Right renal cortex interstitium (tissue), 3 donors: Measurements from ENCODE around the gene ATP11B. TPM values are rescaled to one million over a fixed set of nuclear protein-coding genes. Genes with fewer than 3 reads are reported as not detected.

ENCODE experiments used
- DNase-seq, 3 donors: peaks; one replicate each; pipeline ENCODE4 v3.0.0-alpha.2; 2013; ENCODE audit warnings: low read depth in 3 of 3, low spot score in 2 of 3
- polyA plus RNA-seq, 3 donors: library from polyadenylated mRNA; unstranded; fragments of 120-200 nt; gene quantifications; one replicate each; pipeline ENCODE4 v1.2.1, GENCODE V29; 2013; ENCODE audit not compliant: insufficient read length in 3 of 3

The ATP11B gene
- 10 to 100 TPM; 59.3 to 59.8 (median 59.6) TPM for polyA plus RNA-seq

DNA sequence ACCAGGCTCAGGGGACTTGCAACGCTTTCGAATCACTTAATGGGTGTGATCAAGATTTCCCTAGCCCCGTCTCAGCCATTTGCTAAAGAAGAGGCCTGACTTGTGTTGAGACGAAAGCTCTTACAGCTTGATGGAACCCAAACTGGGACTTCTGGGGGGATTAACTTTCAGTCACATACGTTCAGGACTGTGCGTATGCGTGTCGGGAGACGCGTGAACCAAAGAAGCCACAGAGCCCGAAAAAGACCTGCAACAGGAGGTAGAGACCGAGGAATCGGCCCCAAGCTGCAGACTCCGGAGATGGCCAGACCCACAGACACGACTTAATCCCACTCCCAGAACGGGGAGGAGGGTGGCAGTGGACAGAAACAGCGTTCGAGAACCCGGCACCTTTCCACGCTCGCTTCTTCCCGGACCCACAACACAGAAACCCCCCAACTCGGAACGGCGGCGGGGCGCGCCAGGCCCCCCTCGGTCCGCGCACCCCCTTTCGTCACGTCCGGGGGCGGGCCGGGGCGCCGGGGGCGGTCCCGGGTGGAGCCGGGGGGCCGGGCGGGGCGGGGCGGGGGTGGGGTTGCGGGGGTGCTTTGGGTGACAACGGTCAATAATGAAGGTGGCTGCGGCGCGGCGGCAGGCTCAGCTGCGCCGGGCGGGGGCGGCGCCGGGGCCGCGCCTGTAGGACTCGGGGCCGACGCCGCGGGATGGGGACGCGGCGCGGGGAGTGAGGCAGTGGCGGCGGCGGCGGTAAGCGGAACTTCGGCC, at the start of gene ATP11B:
Gene ATP11B, plus strand, starts transcription at position 604 of the 762 bp plus-strand sequence. CDS start 256 bp downstream, outside the sequence.
- peak; percentile 65 to 84 (median 65) for DNase-seq

DNA sequence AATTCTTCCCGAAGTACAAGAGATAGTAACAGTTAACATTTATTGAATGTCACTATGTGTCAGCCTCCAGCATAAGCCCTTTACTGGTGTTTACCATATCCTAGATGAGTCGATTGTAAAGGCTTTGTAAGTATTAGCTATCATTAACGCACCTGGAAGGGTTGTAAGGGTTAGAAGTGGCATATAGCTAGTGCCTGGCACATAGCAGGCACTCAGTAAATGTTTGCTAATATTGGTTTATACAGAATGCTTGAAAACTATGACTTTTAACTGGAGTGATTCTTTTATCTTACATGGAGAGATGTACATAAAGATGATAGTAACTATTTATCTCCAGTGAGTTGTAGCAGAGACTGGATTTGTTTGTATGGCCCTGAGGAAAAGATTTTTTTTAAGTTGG, 46.3 kb upstream of the ATP11B start:
- no peak for DNase-seq

DNA sequence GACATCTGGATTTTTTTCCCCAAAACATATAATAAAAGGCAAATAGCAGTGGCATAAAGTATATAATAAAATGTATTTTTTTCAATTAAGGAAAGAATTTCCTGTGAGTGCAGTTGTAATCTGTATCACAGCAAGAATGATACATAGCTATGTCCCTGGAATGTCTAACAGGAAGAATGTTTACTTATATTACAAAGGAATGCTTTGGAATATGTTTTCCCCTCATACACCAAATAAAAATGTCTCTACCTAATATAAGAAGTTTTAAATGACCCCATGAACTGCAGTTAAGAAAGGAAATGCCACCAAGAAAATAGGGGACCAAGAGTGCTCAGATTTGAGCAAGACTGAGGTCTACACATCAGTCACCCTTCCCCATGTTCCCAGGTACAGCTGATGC, 38.0 kb upstream of the ATP11B start:
- no peak for DNase-seq

DNA sequence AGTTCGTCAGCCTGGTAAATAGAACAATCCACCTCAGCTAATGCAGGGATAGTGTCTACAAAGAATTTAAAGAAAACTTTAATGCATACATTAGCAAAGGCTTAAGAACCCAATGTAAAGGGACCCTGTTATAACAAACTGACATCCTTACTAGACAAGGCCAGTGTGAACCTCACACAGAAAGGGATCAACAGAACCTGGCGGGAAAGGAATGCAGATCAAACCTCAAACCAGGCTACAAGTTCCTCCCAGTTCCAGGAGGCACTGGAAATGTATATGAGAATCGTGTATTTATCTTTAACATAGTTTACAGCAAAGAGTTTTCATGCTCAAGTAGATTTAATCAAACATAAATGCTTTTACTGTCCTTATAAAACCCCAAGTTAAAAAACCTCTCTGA, 37.6 kb upstream of the ATP11B start:
- DNase-seq = no peak

DNA sequence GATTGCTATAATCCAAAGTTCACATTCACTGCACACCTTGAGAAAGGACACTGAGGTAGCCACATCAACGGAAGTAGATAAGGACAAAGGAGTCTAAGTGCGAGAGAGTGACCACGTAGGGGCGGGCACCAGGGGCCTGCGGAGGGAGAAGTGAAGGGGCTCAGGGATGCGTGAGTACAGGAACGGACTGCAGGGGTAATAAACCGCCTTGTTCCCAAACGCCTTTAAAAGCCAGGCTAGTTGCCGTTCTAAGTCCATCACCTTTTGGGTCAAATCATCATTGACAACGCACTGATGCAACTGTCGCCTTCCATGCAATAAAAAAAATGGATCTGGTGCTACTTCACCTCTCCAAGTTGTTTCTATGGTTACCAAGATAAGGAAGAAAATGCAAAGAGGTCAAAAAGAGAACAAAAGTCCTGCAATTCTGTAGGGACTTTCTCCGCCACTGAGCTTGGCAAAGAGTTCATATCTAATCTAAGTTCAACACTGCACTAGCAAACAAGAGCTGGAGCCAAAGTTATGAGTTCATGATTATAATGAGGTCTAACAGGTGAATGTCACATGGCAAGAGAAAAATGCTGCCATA, 32.6 kb upstream of the ATP11B start:
- no peak for DNase-seq

- DNase-seq = no peak
These were observed 29.4 kb upstream of the ATP11B start for GRCh38 chr3:182763896-182764295.

DNA sequence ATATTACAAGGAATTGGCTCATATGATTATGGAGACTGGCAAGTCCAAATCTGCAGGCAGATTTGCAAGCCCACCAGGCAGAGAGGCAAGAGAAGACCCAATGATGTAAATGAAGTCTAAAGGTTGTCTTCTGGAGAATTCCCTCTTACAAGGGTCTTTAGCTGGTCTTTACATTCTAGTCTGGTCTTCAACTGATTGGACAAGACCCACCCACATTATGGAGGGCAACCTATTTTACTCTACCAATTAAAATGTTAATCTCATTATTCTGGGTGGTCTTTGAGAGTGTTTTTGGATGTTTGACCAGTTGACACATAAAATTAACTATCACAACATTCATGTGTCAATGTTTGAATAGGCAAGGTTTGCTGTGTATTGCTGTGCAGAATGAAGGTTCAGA, 28.0 kb upstream of the ATP11B start:
- no peak for DNase-seq

- no peak for DNase-seq
These were observed 27.2 kb upstream of the ATP11B start for GRCh38 chr3:182766099-182766498.

DNA sequence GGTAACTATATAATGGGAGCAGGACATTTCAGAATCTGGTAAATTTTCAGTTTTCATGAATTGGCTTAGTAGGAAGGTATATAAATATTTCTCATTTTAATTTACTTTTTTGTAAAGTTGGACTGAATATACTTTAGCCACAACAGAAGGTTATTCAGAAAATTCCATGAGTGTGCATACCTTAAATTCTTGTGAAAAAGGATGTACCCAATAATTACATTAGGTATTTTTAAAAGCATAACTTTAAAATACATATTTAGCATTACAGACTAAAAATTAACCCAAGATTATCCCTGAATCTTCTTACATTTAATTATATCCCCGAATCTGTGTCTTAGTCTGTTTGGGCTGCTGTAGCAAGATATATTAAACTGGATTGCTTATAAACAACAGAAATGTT, 24.9 kb upstream of the ATP11B start:
- no peak for DNase-seq

GRCh38 chr3:182769673-182770072, 23.6 kb upstream of the ATP11B start:
- no peak for DNase-seq

- DNase-seq = no peak
These were observed 11.2 kb upstream of the ATP11B start for GRCh38 chr3:182782149-182782548.

- DNase-seq = no peak
These were observed 10.2 kb upstream of the ATP11B start for GRCh38 chr3:182783106-182783505.

DNA sequence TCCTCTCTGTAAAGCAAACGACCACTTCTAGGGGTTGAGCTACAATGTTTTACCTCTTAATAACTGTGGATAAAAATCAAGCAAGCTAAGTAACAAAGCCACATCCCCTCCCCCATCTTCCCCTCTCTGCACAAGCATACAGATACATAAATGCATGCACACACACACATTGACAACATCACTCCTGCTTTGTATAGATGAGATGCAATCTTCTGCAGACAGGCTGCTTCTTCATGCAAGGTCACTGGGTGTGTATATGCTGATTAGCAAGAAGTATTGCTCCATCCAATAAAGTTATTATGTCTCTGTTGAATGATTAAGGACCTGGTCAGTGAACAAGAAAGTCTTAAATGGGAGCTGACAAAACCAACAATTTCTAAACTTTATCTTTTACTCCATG, 8.8 kb upstream of the ATP11B start:
- DNase-seq = no peak

DNA sequence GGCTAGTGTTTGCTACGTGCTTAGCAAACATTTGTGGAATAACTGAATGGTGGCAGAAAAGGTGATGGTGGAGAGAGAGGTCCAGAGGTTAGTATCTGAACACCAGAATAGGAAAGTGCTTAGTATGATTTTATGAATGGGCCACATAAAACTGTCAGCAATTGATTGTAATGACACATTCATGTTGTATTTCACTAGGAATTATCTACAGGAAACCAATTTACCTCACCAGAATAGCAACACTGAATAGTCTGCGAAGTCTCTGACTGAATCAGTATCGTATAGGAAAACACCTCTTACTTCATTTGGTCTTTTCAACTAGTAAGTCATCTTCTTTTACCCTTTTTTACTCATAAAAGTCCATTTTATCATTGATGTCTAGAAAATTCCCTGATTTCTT, 8.2 kb upstream of the ATP11B start:
- DNase-seq = no peak

- no peak for DNase-seq
These were observed 7.5 kb upstream of the ATP11B start for GRCh38 chr3:182785756-182786155.

- DNase-seq = no peak
These were observed 6.6 kb upstream of the ATP11B start for GRCh38 chr3:182786564-182787196.

DNA sequence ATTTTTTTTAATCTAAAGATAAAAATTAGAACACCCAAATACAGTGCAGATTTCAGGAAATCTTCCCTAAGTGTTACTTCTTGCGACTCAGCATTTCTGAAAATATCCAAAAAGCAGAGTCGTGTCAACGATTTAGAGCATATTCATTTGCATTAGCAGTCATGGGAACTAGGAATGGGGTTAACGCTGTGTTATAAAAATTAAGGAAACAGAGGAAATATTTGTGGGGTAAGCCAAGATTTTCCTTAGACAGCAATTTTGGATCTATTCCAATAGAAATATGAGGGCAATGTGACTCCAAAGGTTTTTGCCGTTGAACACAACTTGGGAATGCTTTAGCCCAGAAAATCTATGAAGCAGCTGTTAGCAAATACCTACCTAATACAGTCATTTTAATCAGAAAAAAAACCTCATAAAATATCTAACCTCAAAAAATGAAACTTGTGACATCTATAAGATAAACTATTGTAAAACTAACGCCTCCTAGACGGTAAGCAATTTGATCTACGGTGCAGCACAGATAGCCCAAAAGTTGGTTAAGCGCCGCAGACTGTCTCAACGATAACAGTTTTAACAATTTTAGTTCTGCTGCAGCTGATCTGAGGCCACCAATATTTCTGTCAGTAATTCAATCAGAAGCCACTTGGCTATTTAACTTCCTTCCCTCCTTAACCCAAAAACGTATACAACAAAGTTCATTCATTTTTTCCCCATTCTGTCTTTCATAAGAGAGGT, 5.8 kb upstream of the ATP11B start:
- no peak for DNase-seq

DNA sequence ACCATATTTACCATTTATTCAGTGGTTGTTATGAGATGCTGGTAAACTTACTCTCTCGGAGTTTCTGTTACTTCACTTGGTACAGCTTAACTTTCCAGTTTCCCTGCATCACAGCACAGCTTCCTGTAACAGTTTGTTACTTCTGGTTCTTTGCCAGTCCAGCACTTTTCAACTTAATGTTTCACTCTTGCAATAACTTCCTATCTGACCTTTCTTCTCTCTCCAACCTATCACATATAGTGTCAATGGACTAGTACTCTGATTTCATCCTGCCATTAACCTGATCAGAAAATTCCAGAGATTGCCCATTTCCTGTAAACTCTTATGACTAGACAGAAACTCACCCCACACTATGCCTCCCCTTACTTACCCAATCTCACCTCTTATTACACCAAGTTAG, 3.9 kb upstream of the ATP11B start:
- DNase-seq = no peak

GRCh38 chr3:182790612-182791011, 2.7 kb upstream of the ATP11B start:
- no peak for DNase-seq

DNA sequence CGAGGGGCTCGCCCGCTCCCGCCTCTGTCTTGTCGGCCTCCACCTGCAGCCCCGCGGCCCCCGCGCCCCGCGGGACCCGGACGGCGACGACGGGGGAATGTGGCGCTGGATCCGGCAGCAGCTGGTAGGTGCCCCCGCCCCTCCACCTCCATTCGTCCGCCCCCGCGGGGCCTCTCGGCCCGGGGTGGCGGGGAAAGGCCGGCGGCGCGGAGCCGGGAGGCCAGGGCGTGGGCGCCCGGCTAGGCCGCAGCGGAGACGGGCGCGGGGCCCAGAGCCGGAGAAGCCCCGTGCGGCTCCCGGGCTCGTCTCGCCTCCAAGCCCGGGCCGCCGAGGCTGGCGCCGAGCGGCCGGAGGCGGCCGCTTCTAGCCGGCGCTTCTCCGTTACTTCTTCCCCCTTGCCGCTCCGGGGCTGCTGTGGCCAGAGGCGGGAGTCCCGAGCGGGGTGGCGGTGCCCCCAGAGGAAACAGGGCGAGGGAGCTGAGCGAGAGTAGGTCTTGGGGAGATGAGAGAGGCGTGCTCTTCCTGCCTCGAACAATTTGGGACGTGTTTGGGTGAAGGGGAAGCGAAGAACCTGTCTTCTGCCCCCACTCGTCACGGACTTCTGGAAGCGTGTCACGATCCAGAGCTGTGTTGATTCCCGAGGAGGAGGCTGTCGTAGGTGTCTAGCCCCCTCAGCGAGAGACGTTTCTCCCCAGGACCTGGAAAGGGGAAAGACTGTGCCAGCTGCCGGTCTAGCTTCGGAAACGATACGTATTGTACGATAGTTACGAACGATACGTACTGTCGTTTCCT, 555 bp downstream of the ATP11B start:
- peak in 1 of 3 donors; percentile 48 for DNase-seq
